Measurements from ENCODE around the gene PTPMT1. TPM values are rescaled to one million over a fixed set of nuclear protein-coding genes. Genes with fewer than 3 reads are reported as not detected.

PTPMT1 gene, protein sequence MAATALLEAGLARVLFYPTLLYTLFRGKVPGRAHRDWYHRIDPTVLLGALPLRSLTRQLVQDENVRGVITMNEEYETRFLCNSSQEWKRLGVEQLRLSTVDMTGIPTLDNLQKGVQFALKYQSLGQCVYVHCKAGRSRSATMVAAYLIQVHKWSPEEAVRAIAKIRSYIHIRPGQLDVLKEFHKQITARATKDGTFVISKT
- total RNA-seq (10 to 100 TPM; 16.9 to 24.6 (median 21.3) TPM), polyA plus RNA-seq (10 to 100 TPM; 36.4 to 66.9 TPM)
- long read RNA-seq, donor 1, transcript PTPMT1-205 (3 exons, 1,611 nt): minor isoform, 7 of 30 reads
- long read RNA-seq, donor 1, transcript PTPMT1-202 (4 exons, 768 nt): major isoform, 18 of 30 reads
- long read RNA-seq, donor 1, partial matches to known transcripts: 0 of 30 reads
- long read RNA-seq, donor 1, other reads (novel, unspliced or antisense): 0 of 30 reads
- long read RNA-seq, donor 2, transcript PTPMT1-202 (4 exons, 768 nt): major isoform, 29 of 38 reads
- long read RNA-seq, donor 2, partial matches to known transcripts: 0 of 38 reads
- long read RNA-seq, donor 2, other reads (novel, unspliced or antisense): 1 of 38 reads
- long read RNA-seq, donor 3, transcript PTPMT1-202 (4 exons, 768 nt): major isoform, 14 of 24 reads
- long read RNA-seq, donor 3, partial matches to known transcripts: 0 of 24 reads
- long read RNA-seq, donor 3, other reads (novel, unspliced or antisense): 0 of 24 reads

GRCh38 chr11:47565340-47566148 lies at the start of gene PTPMT1:
Gene PTPMT1 (plus strand): TSS chr11:47565599. CDS start chr11:47565623, 24 bp downstream.
- H3K27ac ChIP-seq: peak within 1 kb of the TSS in 9 of 10 donors; percentile 67 to 91 (median 86)
- intact Hi-C loops (cut with DNase I): no loop called here
- H3K27me3 ChIP-seq: no peaks in the 10 kb centered on the region
- H3K4me3 ChIP-seq: peak within 1 kb of the TSS; percentile 75 to 99 (median 92)
- H3K9me3 ChIP-seq: no peaks in the 10 kb centered on the region
- H3K4me1 ChIP-seq: peaks cover 5 to 26% (median 14%) of the 10 kb centered on the region in 9 donors
- 1% methylated on average over 68 to 86 of the region's 86 CpGs for WGBS, 2 donors
- TF ChIP-seq CTCF (IDR thresholded peaks at IDR 0.05): no peak
- peak; percentile 75 to 81 for DNase-seq
- H3K36me3 ChIP-seq: peaks cover 0 to 22% (median 0%) of the 10 kb centered on the region in 9 donors
- peak; percentile 94 to 98 (median 96) for ATAC-seq

GRCh38 chr11:47516155-47516554 lies 49.2 kb upstream of the PTPMT1 start:
- 70 to 73% methylated on average over 3 of the region's 3 CpGs for WGBS, 2 donors
- H3K4me1 ChIP-seq: peaks cover 25 to 100% (median 81%) of the 10 kb centered on the region in 9 donors
- intact Hi-C loops (cut with DNase I): loop anchor here in 1 of 10 donors (5.0 kb wide), 1 partner anchor 36 kb away; the partner anchor contains the start of gene CELF1
- no peaks in the 10 kb centered on the region for H3K27me3 ChIP-seq
- peak overlapping the region in 4 of 10 donors; percentile 13 to 64 (median 34) for H3K27ac ChIP-seq
- no peak for DNase-seq
- peaks cover 0 to 6% (median 0%) of the 10 kb centered on the region in 9 donors for H3K36me3 ChIP-seq
- no peak overlapping the region for H3K4me3 ChIP-seq
- no peak for TF ChIP-seq CTCF (IDR thresholded peaks at IDR 0.05)
- no peak for ATAC-seq
- no peaks in the 10 kb centered on the region for H3K9me3 ChIP-seq

- Histone ChIP-seq H3K36me3 (peaks cover 0 to 6% (median 0%) of the 10 kb centered on the region in 9 donors), H3K27ac (peak overlapping the region in 1 of 10 donors; percentile 19), H3K27me3 (no peaks in the 10 kb centered on the region), H3K4me1 (peaks cover 25 to 100% (median 77%) of the 10 kb centered on the region in 9 donors), H3K4me3 (no peak overlapping the region), H3K9me3 (no peaks in the 10 kb centered on the region)
- TF ChIP-seq CTCF (IDR thresholded peaks at IDR 0.05): no peak
- intact Hi-C loops (cut with DNase I): loop anchor here in 1 of 10 donors (5.0 kb wide), 1 partner anchor 35 kb away; the partner anchor contains the start of gene CELF1
- ATAC-seq (no peak), DNase-seq (no peak)
- 84 to 85% methylated on average over 10 of the region's 10 CpGs for WGBS, 2 donors
These were observed 48.2 kb upstream of the PTPMT1 start for GRCh38 chr11:47516984-47517853.
